Hepatocyte (in vitro differentiated cells): ENCODE measurements around the gene HECTD4.

Experiments
- EZH2 ChIP-seq: fragments of 200-600 bp; sonication (generic); IDR thresholded peaks from 2 replicates; pipeline ENCODE4 v1.6.1; 2016; ENCODE audit warnings: antibody characterized with exemption, mild to moderate bottlenecking, borderline replicate concordance
- TF ChIP-seq, protein P1 (sequence below): fragments of 200-600 bp; sonication (generic); IDR thresholded peaks from 2 replicates; pipeline ENCODE4 v1.5.1; 2016; ENCODE audit warnings: antibody characterized with exemption, mild to moderate bottlenecking; ENCODE audit not compliant: poor library complexity

DNA sequence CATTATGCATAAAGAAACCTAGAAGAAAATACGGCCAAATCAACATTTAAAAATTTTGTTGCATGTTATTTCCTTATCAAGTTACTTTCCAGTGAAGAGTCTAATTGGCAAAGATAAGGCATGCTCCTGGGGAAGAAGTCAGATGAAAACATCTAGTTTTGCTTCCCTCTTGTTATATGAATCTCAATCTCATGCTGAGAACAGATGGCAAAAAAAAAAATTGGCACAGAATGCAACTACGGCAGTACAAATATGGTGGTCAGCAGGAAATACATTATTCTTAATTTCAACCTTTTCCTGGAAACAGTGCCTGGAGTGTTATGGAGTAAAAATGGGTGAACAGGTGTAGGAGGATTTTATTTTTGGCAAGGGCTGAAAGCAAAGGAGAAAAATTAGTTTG lies 32.8 kb downstream of the HECTD4 start:
- no peak for TF ChIP-seq EZH2
- TF ChIP-seq, protein P1, sequence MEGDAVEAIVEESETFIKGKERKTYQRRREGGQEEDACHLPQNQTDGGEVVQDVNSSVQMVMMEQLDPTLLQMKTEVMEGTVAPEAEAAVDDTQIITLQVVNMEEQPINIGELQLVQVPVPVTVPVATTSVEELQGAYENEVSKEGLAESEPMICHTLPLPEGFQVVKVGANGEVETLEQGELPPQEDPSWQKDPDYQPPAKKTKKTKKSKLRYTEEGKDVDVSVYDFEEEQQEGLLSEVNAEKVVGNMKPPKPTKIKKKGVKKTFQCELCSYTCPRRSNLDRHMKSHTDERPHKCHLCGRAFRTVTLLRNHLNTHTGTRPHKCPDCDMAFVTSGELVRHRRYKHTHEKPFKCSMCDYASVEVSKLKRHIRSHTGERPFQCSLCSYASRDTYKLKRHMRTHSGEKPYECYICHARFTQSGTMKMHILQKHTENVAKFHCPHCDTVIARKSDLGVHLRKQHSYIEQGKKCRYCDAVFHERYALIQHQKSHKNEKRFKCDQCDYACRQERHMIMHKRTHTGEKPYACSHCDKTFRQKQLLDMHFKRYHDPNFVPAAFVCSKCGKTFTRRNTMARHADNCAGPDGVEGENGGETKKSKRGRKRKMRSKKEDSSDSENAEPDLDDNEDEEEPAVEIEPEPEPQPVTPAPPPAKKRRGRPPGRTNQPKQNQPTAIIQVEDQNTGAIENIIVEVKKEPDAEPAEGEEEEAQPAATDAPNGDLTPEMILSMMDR: no peak
